H1 (cell line): ENCODE measurements around the gene TTLL5. TPM values are rescaled to one million over a fixed set of nuclear protein-coding genes. Genes with fewer than 3 reads are reported as not detected.

Experiments
- CTCF ChIA-PET: fragments of 300-600 bp; sonication (Branson Sonifier 250); formaldehyde crosslinking; loops from one replicate; lab custom pipeline; 2021; ENCODE audit not compliant: partially characterized antibody; lab: Charles Lee
- POLR2A ChIA-PET: fragments of 300-600 bp; sonication (Branson Sonifier 250); formaldehyde crosslinking; loops from one replicate; lab custom pipeline; 2021; ENCODE audit warnings: inconsistent platforms; ENCODE audit not compliant: partially characterized antibody; lab: Charles Lee
- DNase-seq, 2 experiments: peaks; one replicate each; pipeline versions ENCODE4 v3.0.0 to v3.0.0-alpha.2; 2010 to 2022; ENCODE audit warnings: low spot score in 2 of 2, low read depth in 1 of 2, mixed read lengths in 1 of 2
- FAIRE-seq: peaks from 2 replicates; lab custom pipeline; 2011; peaks lifted over from hg19 to GRCh38; lab: Jason Lieb, UNC
- H2AFZ ChIP-seq: 2 replicates; pipeline ENCODE4 v1.8.1; 2012; ENCODE audit warnings: low read length, inconsistent platforms
- H2AK5ac ChIP-seq: 2 replicates; pipeline ENCODE4 v1.6.1; 2013; ENCODE audit warnings: low read depth, low read length
- H2BK120ac ChIP-seq: replicated peaks from 2 replicates; pipeline ENCODE3; 2013; ENCODE audit warnings: low read depth, low read length, inconsistent platforms
- H2BK12ac ChIP-seq: 2 replicates; pipeline ENCODE4 v1.6.1; 2013; ENCODE audit warnings: low read depth, low read length
- H2BK15ac ChIP-seq: 2 replicates; pipeline ENCODE4 v1.6.1; 2013; ENCODE audit warnings: low read length
- H2BK20ac ChIP-seq: 2 replicates; pipeline ENCODE4 v1.6.1; 2013; ENCODE audit warnings: low read length
- H2BK5ac ChIP-seq: 2 replicates; pipeline ENCODE4 v1.6.1; 2013; ENCODE audit warnings: low read depth, low read length
- H3K14ac ChIP-seq: 2 replicates; pipeline ENCODE4 v1.6.1; 2013; ENCODE audit warnings: inconsistent platforms; ENCODE audit not compliant: insufficient read length
- H3K18ac ChIP-seq: 2 replicates; pipeline ENCODE4 v1.6.1; 2013; ENCODE audit warnings: low read length; ENCODE audit errors: extremely low read depth
- H3K23ac ChIP-seq: 2 replicates; pipeline ENCODE4 v1.6.1; 2013; ENCODE audit warnings: inconsistent platforms; ENCODE audit not compliant: insufficient read length
- H3K23me2 ChIP-seq: 2 replicates; pipeline ENCODE4 v1.6.1; 2013; ENCODE audit warnings: low read depth, low read length
- H3K27ac ChIP-seq: 2 replicates; pipeline ENCODE4 v1.6.1; 2011; ENCODE audit warnings: low read depth, low read length, inconsistent platforms
- H3K27me3 ChIP-seq, 4 experiments: replicated peaks in 1 of 4; 1 replicate in 1 of 4; 2 replicates in 3 of 4; pipeline versions ENCODE4 v1.6.1 to v1.8.1; 2011 to 2013; ENCODE audit warnings: low read length in 3 of 4, mild to moderate bottlenecking in 3 of 4, inconsistent platforms in 2 of 4, mixed read lengths in 2 of 4, moderate library complexity in 1 of 4; ENCODE audit not compliant: control insufficient read depth in 3 of 4, insufficient read depth in 3 of 4; ENCODE audit errors: extremely low read depth in 1 of 4
- H3K36me3 ChIP-seq, 4 experiments: 2 replicates each; pipeline versions ENCODE4 v1.6.1 to v1.8.1; 2011 to 2013; ENCODE audit warnings: mild to moderate bottlenecking in 4 of 4, low read length in 3 of 4, moderate library complexity in 2 of 4, control low read depth in 1 of 4, inconsistent platforms in 1 of 4; ENCODE audit not compliant: insufficient read depth in 4 of 4, control insufficient read depth in 2 of 4
- H3K4ac ChIP-seq: replicated peaks from 2 replicates; pipeline ENCODE3; 2013; ENCODE audit warnings: low read length, low read depth, mixed read lengths, inconsistent platforms; ENCODE audit not compliant: insufficient read length
- H3K4me1 ChIP-seq, 4 experiments: replicated peaks in 1 of 4; 1 replicate in 1 of 4; 2 replicates in 3 of 4; pipeline versions ENCODE4 v1.6.1 to v1.8.1; 2011 to 2013; ENCODE audit warnings: low read length in 3 of 4, inconsistent platforms in 2 of 4, mixed read lengths in 1 of 4; ENCODE audit not compliant: insufficient read depth in 4 of 4, control insufficient read depth in 3 of 4
- H3K4me2 ChIP-seq, 2 experiments: 2 replicates each; pipeline versions ENCODE4 v1.6.1 to v1.8.1; 2011 to 2013; ENCODE audit warnings: low read depth in 2 of 2, low read length in 2 of 2, control low read depth in 1 of 2, inconsistent platforms in 1 of 2, mild to moderate bottlenecking in 1 of 2; ENCODE audit not compliant: insufficient read depth in 1 of 2
- H3K4me3 ChIP-seq, 4 experiments: fragments of 200-600, 300-600 bp in 1 of 4; sonication (generic), shearing (Covaris generic), sonication (Bioruptor Twin) in 1 of 4; 2 replicates each; pipeline versions ENCODE4 v1.5.1 to v1.8.1; 2011 to 2016; ENCODE audit warnings: low read length in 4 of 4, low read depth in 3 of 4, control low read depth in 2 of 4, inconsistent platforms in 2 of 4, mild to moderate bottlenecking in 2 of 4, mixed read lengths in 1 of 4, moderate library complexity in 1 of 4; ENCODE audit not compliant: insufficient read depth in 2 of 4; ENCODE audit errors: extremely low read depth in 1 of 4
- H3K56ac ChIP-seq: replicated peaks from 2 replicates; pipeline ENCODE3; 2013; ENCODE audit warnings: low read depth, mild to moderate bottlenecking, mixed read lengths, low read length, inconsistent platforms; ENCODE audit not compliant: insufficient read length
- H3K79me1 ChIP-seq: 2 replicates; pipeline ENCODE4 v1.6.1; 2013; ENCODE audit warnings: low read depth, low read length, control low read depth
- H3K79me2 ChIP-seq, 2 experiments: 2 replicates each; pipeline versions ENCODE4 v1.6.1 to v1.8.1; 2012 to 2013; ENCODE audit warnings: low read length in 2 of 2, mild to moderate bottlenecking in 2 of 2, inconsistent platforms in 1 of 2; ENCODE audit not compliant: insufficient read depth in 2 of 2, control insufficient read depth in 1 of 2
- H3K9ac ChIP-seq, 4 experiments: replicated peaks in 1 of 4; 1 replicate in 1 of 4; 2 replicates in 3 of 4; pipeline versions ENCODE4 v1.6.1 to v1.8.1; 2011 to 2013; ENCODE audit warnings: low read depth in 3 of 4, low read length in 3 of 4, control low read depth in 2 of 4, mild to moderate bottlenecking in 2 of 4, moderate library complexity in 2 of 4, inconsistent platforms in 1 of 4; ENCODE audit errors: extremely low read depth in 1 of 4
- H3K9me3 ChIP-seq, 2 experiments: 2 replicates each; pipeline versions ENCODE4 v1.6.1 to v1.8.1; 2012 to 2013; ENCODE audit warnings: mild to moderate bottlenecking in 2 of 2, moderate library complexity in 2 of 2, control low read depth in 1 of 2, inconsistent platforms in 1 of 2, low read depth in 1 of 2, low read length in 1 of 2, mixed read lengths in 1 of 2; ENCODE audit not compliant: insufficient read depth in 2 of 2
- H4K20me1 ChIP-seq, 2 experiments: replicated peaks in 1 of 2; 2 replicates each; pipeline versions ENCODE3 to v1.8.1; 2011 to 2013; ENCODE audit warnings: inconsistent platforms in 2 of 2, low read length in 2 of 2, mild to moderate bottlenecking in 1 of 2; ENCODE audit not compliant: insufficient read depth in 2 of 2, control insufficient read depth in 1 of 2
- H4K5ac ChIP-seq: 2 replicates; pipeline ENCODE4 v1.6.1; 2013; ENCODE audit warnings: low read length, low read depth, mixed read lengths, inconsistent platforms; ENCODE audit not compliant: insufficient read length
- H4K8ac ChIP-seq: 2 replicates; pipeline ENCODE4 v1.8.0; 2013; ENCODE audit warnings: mild to moderate bottlenecking, moderate library complexity, low read length, inconsistent platforms; ENCODE audit not compliant: insufficient read depth; ENCODE audit errors: extremely low read depth
- H4K91ac ChIP-seq: replicated peaks from 2 replicates; pipeline ENCODE3; 2013; ENCODE audit warnings: low read length, mixed read lengths, inconsistent platforms; ENCODE audit not compliant: insufficient read length
- RFX5 ChIP-seq: IDR thresholded peaks from 2 replicates; pipeline ENCODE4 v1.6.1; 2011; ENCODE audit warnings: low read depth, low read length, improper control_type of control experiment, borderline replicate concordance
- WGBS, 2 experiments: shearing (Covaris generic) in 1 of 2; methylation state at CpG; one replicate each; pipeline versions ENCODE4 v1.1.6 to v1.1.7; 2013 to 2015; ENCODE audit warnings: low lambda C conversion rate in 2 of 2, mixed read lengths in 2 of 2, inconsistent platforms in 1 of 2, low coverage in 1 of 2, missing lambda C conversion rate in 1 of 2; ENCODE audit not compliant: insufficient replicate concordance in 2 of 2, insufficient coverage in 1 of 2, insufficient read length in 1 of 2; ENCODE audit errors: extremely low coverage in 1 of 2, missing lambda C conversion rate in 1 of 2; 5-methylcytosine and 5-hydroxymethylcytosine counted together
- polyA plus RNA-seq, 7 experiments: library from polyadenylated mRNA; depleted of rRNA in 3 of 7; stranded (reverse) in 5 of 7; unstranded in 2 of 7; fragments of >200 nt in 5 of 7; fragments of 200-250 nt in 2 of 7; gene quantifications; 1 replicate in 5 of 7; 2 replicates in 1 of 7; 4 replicates in 1 of 7; pipeline versions ENCODE4 v1.2.1 to v1.2.3, GENCODE V29; 2011 to 2013; ENCODE audit warnings: missing spikeins in 2 of 7, mixed read lengths in 2 of 7
- total RNA-seq: library from RNA; stranded (reverse); fragmentation: NEBNext Ultra II Directional; extraction: Animal tissue kit (Norgen Biotek cat#: 25700); gene quantifications from 2 replicates; pipeline ENCODE4 v1.2.1, GENCODE V29; 2021
- TF ChIP-seq, protein P1 (sequence below): IDR thresholded peaks from 2 replicates; pipeline ENCODE4 v1.6.1; 2012; ENCODE audit warnings: inconsistent platforms

The TTLL5 gene
- total and polyA plus RNA-seq, 2 of the 8 experiments (the other 6 are each of a cell fraction or from before 2014, with no cell fraction given): 16.1 to 45.9 TPM

- no peak overlapping the region; the same call in 1 of the 2 replicates for H3K27ac ChIP-seq
- no peak for DNase-seq
- no peak overlapping the region for H2BK15ac ChIP-seq
- H3K14ac ChIP-seq: no peak overlapping the region
- H3K79me2 ChIP-seq: no peaks in the 10 kb centered on the region
- H3K4me2 ChIP-seq: peak overlapping the region in 1 of 2 experiments; percentile 21; a peak in 1 of 4 replicates
- no peak for FAIRE-seq
- POLR2A ChIA-PET: no interaction called here
- H3K9me3 ChIP-seq: no peaks in the 10 kb centered on the region
- H3K79me1 ChIP-seq: no peaks in the 10 kb centered on the region
- H4K8ac ChIP-seq: no peak overlapping the region
- H4K20me1 ChIP-seq: no peaks in the 10 kb centered on the region
- no peak overlapping the region for H2BK12ac ChIP-seq
- H4K91ac ChIP-seq: no peak overlapping the region
- no peak overlapping the region for H2AFZ ChIP-seq
- CTCF ChIA-PET: interaction anchor here (1.0 to 5.5 kb wide), 7 partner anchors 10 to 207 kb away, joined by 3 to 30 read pairs (median 4); no protein-coding TSS in a partner anchor
- H2BK5ac ChIP-seq: no peak overlapping the region
- no peaks in the 10 kb centered on the region for H3K23me2 ChIP-seq
- H3K36me3 ChIP-seq: no peaks in the 10 kb centered on the region
- H3K4ac ChIP-seq: no peak overlapping the region
- H2BK20ac ChIP-seq: no peak overlapping the region; the same call in 1 of the 2 replicates
- WGBS, 2 experiments: 95% methylated on average over 1 of the region's 1 CpG; no CpG with 5 or more reads in 1 of the 2 experiments
- H3K9ac ChIP-seq: no peak overlapping the region
- H3K27me3 ChIP-seq: no peaks in the 10 kb centered on the region
- H3K23ac ChIP-seq: no peak overlapping the region
- 0 out of 2 replicates have a peak, but pooled peaks have one; percentile 13 for TF ChIP-seq RFX5
- TF ChIP-seq, protein P1, sequence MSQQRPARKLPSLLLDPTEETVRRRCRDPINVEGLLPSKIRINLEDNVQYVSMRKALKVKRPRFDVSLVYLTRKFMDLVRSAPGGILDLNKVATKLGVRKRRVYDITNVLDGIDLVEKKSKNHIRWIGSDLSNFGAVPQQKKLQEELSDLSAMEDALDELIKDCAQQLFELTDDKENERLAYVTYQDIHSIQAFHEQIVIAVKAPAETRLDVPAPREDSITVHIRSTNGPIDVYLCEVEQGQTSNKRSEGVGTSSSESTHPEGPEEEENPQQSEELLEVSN: no peak
- TF ChIP-seq, all 59 proteins: peak for 1
- Histone ChIP-seq H3K18ac (no peak overlapping the region), H3K56ac (no peak overlapping the region), H4K5ac (no peak overlapping the region), H2AK5ac (no peak overlapping the region), H2BK120ac (no peak overlapping the region), H3K4me3 (no peak overlapping the region), H3K4me1 (peaks cover 3 to 13% (median 5%) of the 10 kb centered on the region in 4 experiments; a peak in 6 of 7 replicates)
Measured at GRCh38 chr14:75917946-75918335, 256.9 kb downstream of the TTLL5 start.
